ENCODE results near the gene CGRRF1.

The CGRRF1 gene

DNA sequence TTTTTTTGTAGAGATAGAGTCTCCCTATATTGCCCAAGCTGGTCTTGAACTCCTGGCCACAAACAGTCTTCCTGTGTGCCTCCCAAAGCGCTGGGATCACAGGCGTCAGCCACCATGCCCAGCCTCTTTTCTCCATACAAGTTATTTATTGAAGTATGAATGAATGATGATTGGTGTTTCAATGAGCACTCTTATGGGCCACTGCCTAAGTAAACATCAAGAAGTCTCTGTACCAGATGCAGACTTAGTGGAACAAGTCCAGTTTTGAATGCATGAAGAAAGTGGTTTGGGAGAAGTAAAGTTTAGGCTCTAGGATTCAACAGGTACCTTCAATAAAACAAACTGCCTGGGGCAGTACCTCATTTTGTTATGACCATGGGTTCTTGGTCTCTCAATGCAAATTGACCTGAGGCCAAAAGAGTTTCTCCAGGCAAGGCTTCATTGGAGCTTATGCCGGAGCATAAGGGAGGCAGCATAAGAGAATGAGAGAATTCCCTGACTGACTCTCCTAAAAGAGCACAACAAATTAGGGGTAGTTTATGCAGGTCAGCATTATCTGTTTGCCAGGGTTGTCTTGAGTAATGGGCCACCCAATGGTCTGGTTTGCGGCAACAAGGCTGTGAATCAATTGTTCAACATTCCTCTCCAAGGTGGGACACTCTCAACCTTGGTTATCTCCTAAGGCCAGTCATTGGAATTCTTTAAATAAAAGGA is 19.8 kb upstream of the CGRRF1 start:
- DNase-seq, result no peak

DNA sequence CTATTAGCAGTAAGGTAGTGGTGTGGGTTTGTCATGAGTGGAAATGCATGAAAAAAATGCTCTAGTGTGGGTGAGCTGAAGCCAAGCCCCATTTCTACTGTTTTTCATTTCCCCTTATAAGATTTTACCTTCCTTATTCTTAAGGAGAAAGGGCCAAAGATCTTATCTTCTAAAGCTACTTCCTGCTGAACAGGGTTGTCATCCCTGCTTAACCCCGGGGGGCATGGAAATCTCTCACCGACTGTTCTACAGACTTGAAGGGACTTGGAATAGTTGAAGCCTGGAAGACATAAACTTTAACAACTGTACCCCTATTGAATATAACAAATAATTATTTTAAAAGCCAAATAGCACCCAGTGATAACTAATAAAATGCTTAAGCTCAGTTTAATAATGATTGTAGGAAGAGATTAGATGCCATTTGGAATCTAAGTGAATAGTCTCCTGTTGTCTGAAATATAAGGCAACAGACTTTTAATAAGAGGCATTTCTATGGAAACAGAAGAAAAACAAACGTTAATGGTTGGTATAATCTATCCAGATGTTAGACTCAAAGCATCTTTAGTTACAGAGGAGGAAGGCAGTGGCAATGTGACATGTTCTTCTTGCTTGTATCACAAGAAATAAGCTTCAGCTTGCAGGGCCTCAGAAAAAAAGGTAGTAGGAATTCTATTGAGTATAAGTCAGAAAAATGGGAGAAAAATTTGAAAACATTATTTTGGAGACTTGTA is 19.1 kb upstream of the CGRRF1 start:
- DNase-seq, result no peak

DNA sequence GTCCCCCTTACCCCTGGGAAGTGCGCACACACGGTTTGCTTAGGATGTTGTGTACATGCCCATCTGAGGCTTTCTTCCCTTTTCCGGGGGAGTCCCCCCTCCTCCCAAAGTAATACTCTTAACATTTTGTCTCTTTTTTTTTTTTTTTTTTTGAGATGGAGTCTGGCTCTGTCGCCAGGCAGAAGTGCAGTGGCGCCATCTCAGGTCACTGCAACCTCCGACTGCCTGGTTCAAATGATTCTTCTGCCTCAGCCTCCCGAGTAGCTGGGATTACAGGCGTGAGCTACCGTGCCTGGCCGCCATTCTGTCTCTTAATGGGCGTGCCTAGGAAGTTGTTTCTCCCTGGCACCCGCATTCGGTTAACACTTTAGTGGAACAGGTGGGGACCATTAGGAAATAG is 16.4 kb upstream of the CGRRF1 start:
- no peak for DNase-seq

DNA sequence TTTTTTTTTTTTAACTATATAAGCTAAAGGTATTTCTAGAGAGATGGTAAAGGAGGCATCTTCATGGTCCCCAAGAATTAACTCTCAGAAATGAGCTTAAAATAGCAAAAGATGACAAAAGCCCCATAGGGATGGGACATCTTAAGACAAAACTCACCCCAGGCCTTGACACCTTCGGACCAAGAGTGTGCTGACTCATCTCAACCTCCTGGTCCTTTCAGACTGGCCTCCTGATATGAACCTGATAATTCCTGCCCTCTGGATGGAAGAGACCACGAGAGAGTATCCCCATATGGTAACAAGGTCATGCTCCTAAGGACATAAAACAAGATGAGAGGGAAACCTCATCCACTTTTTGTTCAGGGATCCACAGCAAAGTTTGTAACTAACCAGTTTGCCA is 12.5 kb upstream of the CGRRF1 start:
- no peak for DNase-seq

DNA sequence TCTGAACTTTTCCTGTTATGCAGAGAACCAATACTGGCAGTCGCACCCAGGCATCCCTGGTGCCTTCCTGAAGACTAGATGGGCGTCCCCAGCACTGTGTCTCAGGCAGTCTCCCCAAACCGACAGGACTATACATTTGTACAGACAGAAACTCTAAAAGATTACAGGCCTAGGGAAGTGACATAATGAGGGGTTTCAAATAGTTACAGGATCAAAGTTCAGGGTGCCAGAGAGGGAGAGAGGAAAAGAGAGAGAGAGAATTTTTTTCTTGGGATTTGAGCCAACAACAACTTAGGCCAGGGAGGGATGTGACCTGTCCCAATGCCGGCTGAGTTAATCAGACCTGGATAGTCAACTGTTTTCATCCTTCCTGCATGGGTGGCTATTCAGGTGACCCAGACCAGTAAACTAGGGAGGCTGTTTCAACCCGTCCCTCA is 11.6 kb upstream of the CGRRF1 start:
- no peak for DNase-seq

DNA sequence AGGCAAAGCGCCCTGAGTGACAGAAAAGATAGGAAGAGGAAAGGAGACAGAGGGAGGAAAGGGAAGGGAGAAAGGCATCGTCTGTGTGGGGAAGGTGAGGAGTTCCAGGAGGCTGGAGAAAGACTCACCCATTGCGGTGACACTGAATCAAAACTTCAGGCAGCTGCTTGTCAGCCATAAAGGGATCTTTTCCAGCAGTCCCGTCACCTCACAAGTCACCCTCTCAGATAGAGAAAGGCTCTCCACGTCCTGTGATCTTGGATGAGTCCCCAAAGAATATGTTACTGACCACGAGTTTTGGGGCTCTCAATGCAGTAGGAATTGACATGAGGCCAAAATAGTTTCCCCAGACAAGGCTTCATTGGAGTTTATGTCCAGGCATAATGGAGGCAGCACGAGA is 11.1 kb upstream of the CGRRF1 start:
- DNase-seq, result no peak

DNA sequence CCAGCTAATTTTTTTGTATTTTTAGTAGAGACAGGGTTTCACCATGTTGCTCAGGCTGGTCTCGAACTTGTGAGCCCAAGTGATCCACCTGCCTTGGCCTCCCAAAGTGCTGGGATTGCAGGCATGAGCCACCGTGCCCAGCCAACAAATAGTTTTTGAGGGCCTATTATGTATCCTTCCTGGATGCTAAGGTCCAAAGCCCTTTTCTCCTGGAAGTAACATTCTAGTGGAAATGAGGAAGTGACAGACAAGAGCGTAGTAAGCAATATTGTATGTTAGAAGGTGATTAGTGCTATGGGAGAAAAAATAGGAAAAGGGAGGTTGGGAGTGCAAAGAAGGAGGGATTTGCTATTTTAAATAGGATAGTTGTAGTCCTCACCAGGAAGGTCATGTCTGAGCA is 9.0 kb upstream of the CGRRF1 start:
- no peak for DNase-seq

DNA sequence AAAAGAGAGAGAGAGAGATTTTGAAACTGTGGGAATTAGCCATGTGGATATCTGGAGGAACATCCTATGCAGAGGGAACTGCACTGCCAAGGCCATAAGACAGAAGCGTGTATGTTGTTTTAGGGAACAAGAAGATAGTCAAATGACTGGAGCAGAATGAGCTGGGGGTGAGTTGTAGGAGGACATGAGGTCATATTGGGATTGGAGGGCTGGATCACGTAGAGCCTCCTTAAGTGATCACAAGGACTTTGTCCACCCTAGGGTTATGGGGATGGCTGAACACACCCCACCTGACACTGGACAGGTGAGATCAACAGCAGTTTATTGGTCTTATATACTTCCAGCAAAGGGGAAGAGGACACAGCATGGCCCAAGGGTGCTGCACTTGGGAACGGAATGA is 8.2 kb upstream of the CGRRF1 start:
- no peak for DNase-seq

DNA sequence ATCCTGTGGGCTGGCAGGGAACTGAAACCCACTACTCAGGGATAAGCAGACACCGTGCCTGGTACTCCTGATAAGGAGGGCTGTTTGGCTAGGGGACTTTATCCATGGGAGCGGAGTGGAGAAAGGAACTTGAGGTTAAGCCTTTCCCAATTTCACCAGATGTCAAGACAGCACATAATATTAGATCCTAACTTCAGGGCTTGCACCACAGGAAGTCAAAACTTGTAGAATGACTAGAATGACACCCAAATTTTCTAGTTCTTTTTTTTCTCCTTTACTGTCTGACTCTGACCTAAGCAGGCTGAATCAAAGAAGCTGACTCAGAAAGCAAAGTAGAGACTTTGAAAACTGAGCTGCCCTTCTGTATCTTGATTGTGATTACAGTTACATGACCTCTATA is 7.1 kb upstream of the CGRRF1 start:
- no peak for DNase-seq

DNA sequence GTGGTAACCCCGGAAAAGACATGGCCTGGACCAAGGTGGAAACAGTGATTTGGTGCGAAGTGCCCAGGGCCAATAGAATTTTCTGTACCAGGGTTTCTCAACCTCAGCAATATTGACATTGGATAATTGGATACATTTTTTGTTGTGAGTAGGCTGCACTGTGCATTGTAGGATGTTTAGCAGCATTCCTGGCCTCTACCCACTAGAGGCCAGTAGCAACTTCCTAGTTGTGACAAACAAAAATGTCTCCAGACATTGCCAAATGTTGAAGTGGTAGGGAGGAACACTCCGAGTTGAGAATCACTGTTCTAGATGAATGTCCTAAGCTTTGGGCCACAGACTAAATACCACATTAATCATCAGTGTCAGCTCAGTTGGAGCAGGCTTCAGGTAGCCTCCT is 6.2 kb upstream of the CGRRF1 start:
- no peak for DNase-seq

DNA sequence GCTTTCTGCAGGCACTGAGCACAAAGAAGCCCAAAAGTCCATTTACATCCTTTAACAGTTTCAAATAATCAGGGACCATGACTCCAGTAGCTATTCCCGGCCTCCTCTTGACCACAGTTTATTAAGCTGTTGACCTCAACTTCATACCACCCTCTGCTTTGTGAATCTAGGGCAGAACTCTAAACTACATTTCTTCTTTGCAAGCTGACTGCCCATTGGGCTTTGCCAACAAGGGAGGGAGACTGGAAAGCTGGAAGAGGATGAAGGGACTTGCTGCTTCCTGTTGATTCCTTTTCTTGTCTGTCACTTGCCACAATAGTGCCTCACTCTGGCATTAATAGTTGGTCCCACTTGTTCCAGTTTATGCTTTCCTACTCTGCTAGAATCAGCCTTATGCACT is 2.7 kb downstream of the CGRRF1 start:
- DNase-seq, result no peak

DNA sequence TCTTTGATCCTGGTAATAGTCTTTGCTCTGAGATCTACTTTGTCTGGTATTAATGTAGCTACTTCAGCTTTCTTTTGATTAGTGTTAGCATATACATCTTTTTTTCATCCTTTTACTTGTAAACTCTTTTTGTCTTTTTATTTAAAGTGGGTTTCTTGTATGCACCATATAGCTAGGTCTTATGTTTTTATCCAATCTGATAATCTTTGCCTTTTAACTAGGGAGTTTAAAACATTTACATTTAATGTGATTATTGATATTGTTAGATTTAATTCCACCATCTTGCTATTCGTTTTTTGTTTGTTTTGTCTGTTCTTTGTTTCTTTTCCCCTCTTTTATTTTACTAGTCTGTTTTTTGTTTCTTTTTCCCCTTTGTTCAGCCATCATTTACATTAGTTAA is 6.0 kb downstream of the CGRRF1 start:
- no peak for DNase-seq

DNA sequence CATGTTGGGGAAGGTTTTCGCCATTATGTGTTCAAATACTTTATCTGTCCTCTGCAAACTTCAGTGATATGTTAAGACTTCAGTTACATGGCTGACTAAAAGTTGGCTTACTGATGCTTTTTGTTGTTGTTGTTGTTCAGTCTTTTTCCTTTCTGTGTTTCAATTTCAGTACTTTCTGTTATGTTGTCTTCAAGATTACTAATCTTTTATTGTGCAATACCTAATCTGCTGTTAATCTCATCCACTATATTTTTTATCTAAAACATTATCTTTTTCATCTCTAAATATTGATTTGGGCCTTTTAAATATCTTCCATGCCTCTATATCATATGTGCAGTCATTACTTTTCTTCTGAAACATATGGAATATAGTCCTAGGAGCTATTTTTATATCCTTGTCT is 7.0 kb downstream of the CGRRF1 start:
- no peak for DNase-seq

DNA sequence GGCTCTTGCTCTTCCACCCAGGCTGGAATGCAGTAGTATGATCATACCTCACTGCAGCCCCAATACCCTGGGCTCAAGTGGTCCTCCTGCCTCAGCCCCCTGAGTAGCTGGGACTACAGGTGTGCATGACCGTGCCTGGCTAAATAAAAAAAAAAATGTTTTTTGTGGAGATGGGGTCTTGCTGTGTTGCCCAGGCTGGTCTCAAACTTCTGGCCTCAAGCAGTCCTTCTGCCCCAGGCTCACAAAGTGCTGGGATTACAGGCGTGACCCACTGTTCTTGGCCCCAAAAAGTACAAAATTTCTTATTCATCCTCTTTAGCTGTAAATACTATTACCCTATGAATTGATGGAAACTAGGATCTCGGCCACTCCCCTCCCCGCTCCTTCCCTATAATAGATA is 14.7 kb downstream of the CGRRF1 start:
- DNase-seq, result no peak

DNA sequence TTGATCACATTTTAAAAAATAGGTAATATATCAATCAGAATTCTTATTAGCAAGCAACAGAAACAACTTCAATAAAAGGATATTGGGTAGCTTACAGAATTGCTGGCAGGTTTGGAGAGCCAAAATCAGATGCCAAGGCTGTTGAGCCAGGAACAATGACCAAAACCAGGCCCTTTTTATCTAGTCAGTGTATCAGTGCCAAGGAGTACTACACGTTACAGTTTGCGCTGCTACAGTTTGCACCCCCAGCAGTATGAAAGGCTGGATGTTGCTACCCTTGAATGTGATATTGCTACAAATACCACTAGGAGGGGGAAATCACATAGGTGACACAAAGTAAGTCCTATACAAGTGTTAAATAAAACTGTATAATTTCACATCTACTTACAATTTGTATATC is 19.3 kb downstream of the CGRRF1 start:
- DNase-seq, result no peak

DNA sequence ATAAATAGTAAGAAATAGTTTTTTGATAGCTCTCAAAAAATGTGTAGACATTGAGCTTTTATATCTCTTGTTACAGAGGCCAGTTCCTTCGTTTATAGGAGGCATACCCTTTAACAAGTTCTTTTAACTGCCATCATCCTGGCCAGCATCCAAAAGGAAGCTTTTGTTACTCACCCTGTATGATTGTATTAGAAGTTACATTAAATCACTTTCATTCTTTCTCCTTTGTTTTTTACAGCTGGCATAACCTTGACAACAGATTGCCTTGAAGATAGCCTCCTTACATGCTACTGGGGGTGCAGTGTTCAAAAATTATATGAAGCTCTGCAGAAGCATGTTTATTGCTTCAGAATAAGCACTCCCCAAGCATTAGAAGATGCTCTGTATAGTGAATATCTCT is 20.1 kb downstream of the CGRRF1 start:
- DNase-seq, result no peak

DNA sequence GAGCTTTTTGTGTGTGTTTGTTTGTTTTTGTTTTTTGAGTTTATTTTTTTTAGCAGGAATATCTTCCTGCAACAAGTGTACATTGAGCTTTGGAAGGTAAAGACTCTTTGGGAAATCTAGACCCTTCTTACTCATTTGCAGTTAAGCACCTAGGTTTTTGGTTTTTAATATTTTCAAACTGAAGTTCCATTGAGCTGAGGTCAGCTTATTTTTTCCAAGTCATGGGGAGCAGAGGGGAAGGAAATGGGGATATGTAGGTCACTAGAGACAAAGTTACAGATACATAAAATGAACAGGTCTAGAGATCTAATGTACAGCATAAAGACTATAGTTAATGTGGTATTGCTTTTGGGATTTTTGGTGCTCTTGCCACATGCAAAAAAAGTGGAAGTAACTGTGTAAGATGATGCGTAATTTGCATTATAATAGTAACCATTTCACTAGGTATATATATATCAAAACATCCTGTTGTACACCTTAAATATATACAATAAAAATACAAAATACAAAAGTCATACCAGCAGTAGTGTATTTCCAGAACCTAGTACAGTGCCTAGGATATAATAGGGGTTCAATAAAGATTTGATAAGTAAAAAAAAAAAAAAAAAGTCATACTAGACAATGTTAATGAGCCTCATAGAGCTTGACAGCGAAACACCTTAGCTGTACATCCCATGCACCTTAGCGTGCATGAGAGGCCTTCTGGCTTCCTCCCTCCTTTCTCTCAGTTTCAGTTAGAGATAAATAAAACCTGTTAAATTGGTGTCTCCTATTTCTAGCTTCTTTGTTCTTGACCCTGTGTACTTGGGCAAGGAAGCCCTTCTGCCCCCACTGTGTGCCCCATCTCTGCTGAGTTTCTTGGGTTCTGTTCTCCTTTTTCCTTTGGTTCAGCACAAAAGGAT is 22.7 kb downstream of the CGRRF1 start:
- no peak for DNase-seq

DNA sequence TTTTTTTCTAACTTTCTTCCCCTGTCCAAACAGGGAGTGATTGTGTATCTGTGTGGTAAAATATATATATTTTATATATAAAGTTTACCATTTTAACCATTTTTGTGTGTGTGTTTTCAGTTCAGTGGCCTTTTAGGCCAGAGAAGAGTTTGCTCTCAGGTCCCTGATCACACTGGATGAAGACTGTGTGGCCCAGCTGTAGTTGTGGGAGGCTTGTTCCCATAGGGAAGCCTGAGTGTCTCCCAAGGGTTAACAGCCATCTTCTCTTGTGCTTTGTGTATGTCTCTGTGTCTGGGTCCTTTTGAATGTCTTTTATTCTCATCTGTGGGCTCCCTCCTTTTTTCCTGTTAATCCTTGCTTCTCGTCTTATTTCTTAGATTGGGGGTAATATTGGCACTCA is 23.4 kb downstream of the CGRRF1 start:
- no peak for DNase-seq

DNA sequence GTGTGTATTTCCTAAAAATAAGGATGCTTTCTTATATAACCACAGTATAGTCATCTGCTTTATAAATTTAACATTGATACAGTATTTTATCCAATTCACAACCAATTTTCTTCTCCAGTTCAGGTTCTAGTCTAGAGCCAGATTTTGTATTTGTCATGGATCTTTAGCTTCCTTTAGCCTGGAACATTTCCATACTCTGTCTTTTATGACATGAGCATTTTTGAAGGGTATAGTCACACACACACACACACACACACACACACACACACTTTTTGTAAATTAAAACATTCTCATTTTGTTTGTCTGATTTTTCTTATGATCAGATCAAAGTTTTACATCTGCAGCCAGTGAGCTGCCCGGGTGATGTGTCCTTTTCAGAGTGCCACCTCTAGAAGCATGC is 25.4 kb downstream of the CGRRF1 start:
- DNase-seq, result no peak

DNA sequence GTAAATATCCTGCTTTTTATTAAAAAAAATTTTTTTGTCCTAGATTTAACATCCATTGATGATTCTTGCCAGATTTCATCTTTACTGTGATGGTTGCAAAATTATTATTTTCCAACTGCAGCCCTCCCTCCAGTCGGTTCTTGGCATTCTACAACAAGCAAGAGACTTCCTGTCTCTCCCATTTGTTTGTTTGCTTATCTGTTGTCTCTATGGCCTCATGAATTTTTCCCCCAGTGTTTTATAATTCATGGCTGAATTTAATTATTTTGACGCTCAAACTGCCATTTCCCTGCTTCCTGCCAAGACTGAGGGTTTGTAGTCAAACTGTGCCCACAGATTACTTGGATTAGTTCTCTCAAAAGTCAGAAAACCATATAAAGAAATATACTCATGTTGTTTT is 25.9 kb downstream of the CGRRF1 start:
- no peak for DNase-seq

DNA sequence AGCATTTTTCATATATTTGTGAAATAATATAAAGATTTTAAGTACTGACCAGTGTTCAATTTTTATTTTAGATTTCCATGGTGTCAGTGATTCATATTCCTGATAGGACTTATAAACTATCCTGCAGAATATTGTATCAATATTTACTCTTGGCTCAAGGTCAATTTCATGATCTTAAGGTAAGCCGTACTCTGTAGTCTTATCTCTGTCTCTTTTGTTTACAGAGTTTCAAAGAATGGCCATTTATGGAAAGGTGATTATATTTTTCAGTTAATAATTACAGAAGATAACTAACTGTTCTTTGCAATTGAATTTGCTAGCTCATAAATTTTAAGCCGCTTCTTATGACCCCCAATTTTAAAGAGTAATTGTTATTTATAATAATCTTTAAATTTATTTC is 27.9 kb downstream of the CGRRF1 start:
- no peak for DNase-seq

DNA sequence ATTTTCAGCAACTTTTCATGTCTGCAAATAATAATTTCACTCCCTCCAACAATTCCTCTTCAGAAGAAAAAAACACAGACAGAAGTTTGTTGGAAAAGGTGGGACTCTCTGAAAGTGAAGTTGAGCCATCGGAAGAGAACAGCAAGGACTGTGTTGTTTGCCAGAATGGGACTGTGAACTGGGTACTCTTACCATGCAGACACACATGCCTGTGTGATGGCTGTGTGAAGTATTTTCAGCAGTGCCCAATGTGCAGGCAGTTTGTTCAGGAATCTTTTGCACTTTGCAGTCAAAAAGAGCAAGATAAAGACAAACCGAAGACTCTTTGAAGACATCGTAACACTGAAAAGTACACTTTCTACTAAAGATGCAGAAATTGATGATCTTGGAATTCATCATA is 28.3 kb downstream of the CGRRF1 start:
- DNase-seq, result no peak

DNA sequence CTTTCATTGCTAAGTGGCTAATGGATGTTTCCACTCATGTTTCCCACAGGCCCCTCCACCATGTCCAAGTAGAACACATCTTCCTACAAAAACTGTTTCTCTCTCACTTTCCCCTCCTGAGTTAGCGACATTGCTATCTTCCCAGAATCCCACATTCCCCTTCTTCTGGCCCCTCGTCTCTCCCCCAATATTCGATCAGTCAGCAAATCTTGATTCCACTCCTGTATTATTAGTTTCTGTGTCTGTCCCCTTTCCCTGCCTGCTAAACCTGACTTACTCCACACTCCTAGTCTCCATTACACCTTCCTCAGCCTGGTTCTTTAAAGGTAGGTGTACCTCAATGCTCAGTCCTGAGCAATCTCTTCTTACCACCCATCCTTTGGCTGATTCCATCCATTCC is 37.9 kb downstream of the CGRRF1 start:
- no peak for DNase-seq

DNA sequence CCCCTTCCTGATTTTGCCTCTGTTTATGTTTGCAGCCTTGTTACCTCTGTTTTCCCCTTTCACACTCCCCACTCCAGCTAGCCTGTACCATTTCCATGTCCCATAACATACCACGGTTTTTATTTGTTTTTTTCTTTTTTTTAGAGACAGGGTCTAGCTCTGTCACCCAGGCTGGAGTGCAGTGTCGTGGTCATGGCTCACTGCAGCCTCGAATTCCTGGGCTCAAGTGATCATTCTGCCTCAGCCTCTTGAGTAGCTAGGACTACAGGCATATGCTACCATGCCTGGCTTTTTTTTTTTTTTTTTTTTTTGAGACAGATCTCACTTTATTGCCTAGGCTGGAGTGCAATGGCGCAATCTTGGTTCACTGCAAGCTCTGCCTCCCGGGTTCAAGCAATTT is 38.8 kb downstream of the CGRRF1 start:
- no peak for DNase-seq

Measured in GOT3 (cell line).